ENCODE data around the gene STAC3. TPM values are rescaled to one million over a fixed set of nuclear protein-coding genes. Genes with fewer than 3 reads are reported as not detected.

STAC3 gene
- total and polyA plus RNA-seq, 4 donors: 0.19 to 1.3 (median 0.96) TPM

- TF ChIP-seq ATF3 (IDR thresholded peaks at IDR 0.05) (no peak), GABPA (IDR thresholded peaks at IDR 0.05 in 1 of 2, conservative IDR thresholded peaks at IDR 0.05 in 1 of 2) (no peak), YY1 (IDR thresholded peaks at IDR 0.05) (no peak), RXRA (IDR thresholded peaks at IDR 0.05) (no peak)
- TF ChIP-seq, protein P1, sequence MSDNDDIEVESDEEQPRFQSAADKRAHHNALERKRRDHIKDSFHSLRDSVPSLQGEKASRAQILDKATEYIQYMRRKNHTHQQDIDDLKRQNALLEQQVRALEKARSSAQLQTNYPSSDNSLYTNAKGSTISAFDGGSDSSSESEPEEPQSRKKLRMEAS (IDR thresholded peaks at IDR 0.05): no peak
Measured at GRCh38 chr12:57241402-57242310, 9.3 kb downstream of the STAC3 start (continued).

DNA sequence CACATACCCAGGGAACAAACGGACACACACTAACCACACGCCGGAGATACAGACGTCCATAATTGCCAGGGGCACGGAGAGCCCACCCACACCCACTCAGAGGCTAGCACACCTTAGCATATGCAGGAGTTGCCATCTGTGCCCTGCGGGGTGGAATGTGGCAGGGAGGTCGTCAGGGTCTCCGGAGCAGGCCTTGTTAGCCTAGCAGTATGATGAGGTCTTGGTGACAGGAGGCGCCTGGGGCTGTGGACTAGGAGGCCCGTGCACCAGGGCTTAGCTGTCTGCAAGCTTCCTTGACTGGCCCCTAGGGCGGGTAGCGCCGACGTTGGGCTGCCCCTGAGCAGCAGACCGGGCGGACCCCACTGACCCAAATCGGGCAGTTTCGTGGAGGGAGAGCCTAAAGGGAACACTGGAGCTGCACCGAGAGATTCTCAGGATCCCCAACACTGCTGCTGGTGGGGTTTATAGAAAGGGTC, 10.0 kb downstream of the STAC3 start:
- Histone ChIP-seq H3K4me1 (ENCODE audit: control insufficient read depth in 4 of 4, insufficient read depth in 4 of 4, low read length in 3 of 4) (peaks cover 15 to 47% (median 32%) of the 10 kb centered on the region in 4 donors), H3K9me3 (ENCODE audit: control insufficient read depth in 4 of 4, low read length in 3 of 4) (no peaks in the 10 kb centered on the region), H3K9ac (ENCODE audit: low read depth in 1 of 2, low read length in 2 of 2) (no peak overlapping the region), H3K27ac (ENCODE audit: low read depth in 1 of 2, low read length in 2 of 2) (no peak overlapping the region), H3K27me3 (ENCODE audit: control insufficient read depth in 4 of 4, insufficient read depth in 4 of 4, low read length in 3 of 4) (peaks cover 0 to 11% (median 0%) of the 10 kb centered on the region in 4 donors), H3K4me3 (ENCODE audit: low read depth in 1 of 3, low read length in 3 of 3) (no peak overlapping the region), H3K36me3 (ENCODE audit: control insufficient read depth in 4 of 4, insufficient read depth in 3 of 4, low read depth in 1 of 4, low read length in 3 of 4) (no peaks in the 10 kb centered on the region)
- 20% methylated on average over 19 of the region's 19 CpGs for WGBS
- TF ChIP-seq NR2F2 (IDR thresholded peaks at IDR 0.05) (no peak), FOXA1 (IDR thresholded peaks at IDR 0.05) (no peak)
- DNase-seq (ENCODE audit: low spot score): peak; percentile 32

GRCh38 chr12:57240066-57240921, 10.7 kb downstream of the STAC3 start:
- peak; percentile 34 for DNase-seq (ENCODE audit: low spot score)
- peaks cover 0 to 11% (median 0%) of the 10 kb centered on the region in 4 donors for H3K27me3 ChIP-seq (ENCODE audit: control insufficient read depth in 4 of 4, insufficient read depth in 4 of 4, low read length in 3 of 4)
- no peak overlapping the region for H3K27ac ChIP-seq (ENCODE audit: low read depth in 1 of 2, low read length in 2 of 2)
- TF ChIP-seq JUND (IDR thresholded peaks at IDR 0.05) (no peak), GABPA (IDR thresholded peaks at IDR 0.05 in 1 of 2, conservative IDR thresholded peaks at IDR 0.05 in 1 of 2) (no peak), EGR1 (IDR thresholded peaks at IDR 0.05; ENCODE audit: low read depth in 2 of 2) (peak; percentile 84 to 91), ATF3 (IDR thresholded peaks at IDR 0.05) (no peak)
- TF ChIP-seq, protein P2, sequence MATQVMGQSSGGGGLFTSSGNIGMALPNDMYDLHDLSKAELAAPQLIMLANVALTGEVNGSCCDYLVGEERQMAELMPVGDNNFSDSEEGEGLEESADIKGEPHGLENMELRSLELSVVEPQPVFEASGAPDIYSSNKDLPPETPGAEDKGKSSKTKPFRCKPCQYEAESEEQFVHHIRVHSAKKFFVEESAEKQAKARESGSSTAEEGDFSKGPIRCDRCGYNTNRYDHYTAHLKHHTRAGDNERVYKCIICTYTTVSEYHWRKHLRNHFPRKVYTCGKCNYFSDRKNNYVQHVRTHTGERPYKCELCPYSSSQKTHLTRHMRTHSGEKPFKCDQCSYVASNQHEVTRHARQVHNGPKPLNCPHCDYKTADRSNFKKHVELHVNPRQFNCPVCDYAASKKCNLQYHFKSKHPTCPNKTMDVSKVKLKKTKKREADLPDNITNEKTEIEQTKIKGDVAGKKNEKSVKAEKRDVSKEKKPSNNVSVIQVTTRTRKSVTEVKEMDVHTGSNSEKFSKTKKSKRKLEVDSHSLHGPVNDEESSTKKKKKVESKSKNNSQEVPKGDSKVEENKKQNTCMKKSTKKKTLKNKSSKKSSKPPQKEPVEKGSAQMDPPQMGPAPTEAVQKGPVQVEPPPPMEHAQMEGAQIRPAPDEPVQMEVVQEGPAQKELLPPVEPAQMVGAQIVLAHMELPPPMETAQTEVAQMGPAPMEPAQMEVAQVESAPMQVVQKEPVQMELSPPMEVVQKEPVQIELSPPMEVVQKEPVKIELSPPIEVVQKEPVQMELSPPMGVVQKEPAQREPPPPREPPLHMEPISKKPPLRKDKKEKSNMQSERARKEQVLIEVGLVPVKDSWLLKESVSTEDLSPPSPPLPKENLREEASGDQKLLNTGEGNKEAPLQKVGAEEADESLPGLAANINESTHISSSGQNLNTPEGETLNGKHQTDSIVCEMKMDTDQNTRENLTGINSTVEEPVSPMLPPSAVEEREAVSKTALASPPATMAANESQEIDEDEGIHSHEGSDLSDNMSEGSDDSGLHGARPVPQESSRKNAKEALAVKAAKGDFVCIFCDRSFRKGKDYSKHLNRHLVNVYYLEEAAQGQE (IDR thresholded peaks at IDR 0.05): no peak
- TF ChIP-seq, protein P3, sequence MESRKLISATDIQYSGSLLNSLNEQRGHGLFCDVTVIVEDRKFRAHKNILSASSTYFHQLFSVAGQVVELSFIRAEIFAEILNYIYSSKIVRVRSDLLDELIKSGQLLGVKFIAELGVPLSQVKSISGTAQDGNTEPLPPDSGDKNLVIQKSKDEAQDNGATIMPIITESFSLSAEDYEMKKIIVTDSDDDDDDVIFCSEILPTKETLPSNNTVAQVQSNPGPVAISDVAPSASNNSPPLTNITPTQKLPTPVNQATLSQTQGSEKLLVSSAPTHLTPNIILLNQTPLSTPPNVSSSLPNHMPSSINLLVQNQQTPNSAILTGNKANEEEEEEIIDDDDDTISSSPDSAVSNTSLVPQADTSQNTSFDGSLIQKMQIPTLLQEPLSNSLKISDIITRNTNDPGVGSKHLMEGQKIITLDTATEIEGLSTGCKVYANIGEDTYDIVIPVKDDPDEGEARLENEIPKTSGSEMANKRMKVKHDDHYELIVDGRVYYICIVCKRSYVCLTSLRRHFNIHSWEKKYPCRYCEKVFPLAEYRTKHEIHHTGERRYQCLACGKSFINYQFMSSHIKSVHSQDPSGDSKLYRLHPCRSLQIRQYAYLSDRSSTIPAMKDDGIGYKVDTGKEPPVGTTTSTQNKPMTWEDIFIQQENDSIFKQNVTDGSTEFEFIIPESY (IDR thresholded peaks at IDR 0.05): no peak
- TF ChIP-seq, protein P4, sequence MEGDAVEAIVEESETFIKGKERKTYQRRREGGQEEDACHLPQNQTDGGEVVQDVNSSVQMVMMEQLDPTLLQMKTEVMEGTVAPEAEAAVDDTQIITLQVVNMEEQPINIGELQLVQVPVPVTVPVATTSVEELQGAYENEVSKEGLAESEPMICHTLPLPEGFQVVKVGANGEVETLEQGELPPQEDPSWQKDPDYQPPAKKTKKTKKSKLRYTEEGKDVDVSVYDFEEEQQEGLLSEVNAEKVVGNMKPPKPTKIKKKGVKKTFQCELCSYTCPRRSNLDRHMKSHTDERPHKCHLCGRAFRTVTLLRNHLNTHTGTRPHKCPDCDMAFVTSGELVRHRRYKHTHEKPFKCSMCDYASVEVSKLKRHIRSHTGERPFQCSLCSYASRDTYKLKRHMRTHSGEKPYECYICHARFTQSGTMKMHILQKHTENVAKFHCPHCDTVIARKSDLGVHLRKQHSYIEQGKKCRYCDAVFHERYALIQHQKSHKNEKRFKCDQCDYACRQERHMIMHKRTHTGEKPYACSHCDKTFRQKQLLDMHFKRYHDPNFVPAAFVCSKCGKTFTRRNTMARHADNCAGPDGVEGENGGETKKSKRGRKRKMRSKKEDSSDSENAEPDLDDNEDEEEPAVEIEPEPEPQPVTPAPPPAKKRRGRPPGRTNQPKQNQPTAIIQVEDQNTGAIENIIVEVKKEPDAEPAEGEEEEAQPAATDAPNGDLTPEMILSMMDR (IDR thresholded peaks at IDR 0.05; ENCODE audit: low read depth, low read length, missing input control): peak; percentile 10
- TF ChIP-seq, protein P1 (IDR thresholded peaks at IDR 0.05): no peak
- H3K4me1 ChIP-seq (ENCODE audit: control insufficient read depth in 4 of 4, insufficient read depth in 4 of 4, low read length in 3 of 4): peaks cover 20 to 49% (median 33%) of the 10 kb centered on the region in 4 donors
- H3K4me3 ChIP-seq (ENCODE audit: low read depth in 1 of 3, low read length in 3 of 3): peak overlapping the region in 1 of 3 donors; percentile 51
- H3K9me3 ChIP-seq (ENCODE audit: control insufficient read depth in 4 of 4, low read length in 3 of 4): no peaks in the 10 kb centered on the region
- no peak overlapping the region for H3K9ac ChIP-seq (ENCODE audit: low read depth in 1 of 2, low read length in 2 of 2)
- H3K36me3 ChIP-seq (ENCODE audit: control insufficient read depth in 4 of 4, insufficient read depth in 3 of 4, low read depth in 1 of 4, low read length in 3 of 4): no peaks in the 10 kb centered on the region
- 1% methylated on average over 72 of the region's 72 CpGs for WGBS
